CD8-positive, alpha-beta memory T cell (primary cell): ENCODE data around the gene PSMA4. TPM values are rescaled to one million over a fixed set of nuclear protein-coding genes. Genes with fewer than 3 reads are reported as not detected.

ENCODE experiments used
- polyA plus RNA-seq: library from polyadenylated mRNA; unstranded; fragments of 300-500 nt; fragmentation: Illumina TruSeq; gene quantifications from one replicate; pipeline ENCODE4 v1.2.3, GENCODE V29; 2021
- total RNA-seq, 2 experiments: library from RNA; stranded (reverse); gene quantifications; one replicate each; pipeline ENCODE4 v1.2.3, GENCODE V29; 2021

Gene PSMA4
- total and polyA plus RNA-seq, 3 experiments from 2014 or later = 228 to 239 (median 232) TPM

Other genes with a start within 250 kb of the PSMA4 start
- 10 to 100 TPM; 60.2 to 62.9 TPM for gene SKIC8, start 240.8 kb upstream of the PSMA4 start, total RNA-seq
- gene SKIC8, start 240.8 kb upstream of the PSMA4 start, polyA plus RNA-seq = 82.5 TPM
- gene CRABP1, start 200.1 kb upstream of the PSMA4 start, total RNA-seq = not detected
- not detected for gene CRABP1, start 200.1 kb upstream of the PSMA4 start, polyA plus RNA-seq
- gene IREB2, start 102.2 kb upstream of the PSMA4 start, total RNA-seq = 10 to 100 TPM; 62.2 to 69.3 TPM
- gene IREB2, start 102.2 kb upstream of the PSMA4 start, polyA plus RNA-seq = 18.5 TPM
- gene HYKK, start 32.9 kb upstream of the PSMA4 start, total RNA-seq = under 1 TPM; 0.82 to 0.94 TPM
- 2.0 TPM for gene HYKK, start 32.9 kb upstream of the PSMA4 start, polyA plus RNA-seq
- gene CHRNA5, start 25.1 kb downstream of the PSMA4 start, total RNA-seq = 1 to 10 TPM; 8.4 to 8.9 TPM
- 0.89 TPM for gene CHRNA5, start 25.1 kb downstream of the PSMA4 start, polyA plus RNA-seq
- not detected for gene CHRNA3, start 80.6 kb downstream of the PSMA4 start, total RNA-seq
- not detected for gene CHRNA3, start 80.6 kb downstream of the PSMA4 start, polyA plus RNA-seq
- gene CHRNB4, start 100.8 kb downstream of the PSMA4 start, total RNA-seq = not detected
- not detected for gene CHRNB4, start 100.8 kb downstream of the PSMA4 start, polyA plus RNA-seq